Measurements from ENCODE around the gene TMEM80. TPM values are rescaled to one million over a fixed set of nuclear protein-coding genes. Genes with fewer than 3 reads are reported as not detected.

TMEM80 gene
- total RNA-seq, 1 experiment from 2014 or later: 29.9 TPM

DNA sequence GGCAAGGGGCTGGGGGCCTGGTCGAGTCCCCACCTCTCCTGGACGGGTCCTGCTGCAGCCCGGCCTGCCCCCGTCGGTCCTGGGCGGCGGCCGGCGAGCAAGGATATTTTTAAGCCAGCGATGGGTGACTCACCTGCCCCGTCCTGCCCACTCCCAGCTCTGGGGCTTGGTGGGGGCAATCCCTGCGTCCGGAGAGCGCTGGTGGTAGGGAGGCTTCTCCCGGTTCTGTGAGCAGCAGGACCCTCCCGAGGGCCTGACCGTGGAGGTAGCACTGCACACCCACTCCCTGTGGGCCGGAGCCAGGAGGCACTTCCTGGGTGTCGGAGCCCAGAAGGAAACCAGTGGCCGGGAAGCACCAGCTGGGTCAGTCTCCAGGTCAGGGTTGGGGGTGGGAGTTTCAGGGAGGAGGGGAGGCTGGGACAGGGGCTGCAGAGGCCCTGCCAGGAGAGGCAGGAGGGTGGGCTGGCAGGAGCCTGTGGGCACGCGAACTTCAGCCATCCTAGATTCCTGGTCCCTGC is 10.9 kb downstream of the TMEM80 start:
- Mint-ChIP-seq H3K4me1 (ENCODE audit: low read depth, unreplicated experiment) (peaks cover 32% of the 10 kb centered on the region), H3K4me3 (ENCODE audit: low read depth, unreplicated experiment) (peak overlapping the region; percentile 88), H3K27ac (ENCODE audit: unreplicated experiment) (no peak overlapping the region), H3K9me3 (ENCODE audit: low read depth, unreplicated experiment) (no peaks in the 10 kb centered on the region), H3K27me3 (ENCODE audit: unreplicated experiment) (no peaks in the 10 kb centered on the region), H3K36me3 (ENCODE audit: insufficient read depth, unreplicated experiment) (peaks cover 61% of the 10 kb centered on the region)
- intact Hi-C loops (cut with micrococcal nuclease; ENCODE audit: unreplicated experiment): loop anchor here (10.0 kb wide), 1 partner anchor 142 kb away; the partner anchor contains the start of genes LMNTD2 and RASSF7
- CTCF ChIA-PET: interaction anchor here (1.1 to 1.5 kb wide), 2 partner anchors 10 to 69 kb away, joined by 4 to 8 read pairs; no protein-coding TSS in a partner anchor
- DNase-seq: peak; percentile 62
- BruUV-seq (replicated peaks): no TSS peak
- TF ChIP-seq, protein P1, sequence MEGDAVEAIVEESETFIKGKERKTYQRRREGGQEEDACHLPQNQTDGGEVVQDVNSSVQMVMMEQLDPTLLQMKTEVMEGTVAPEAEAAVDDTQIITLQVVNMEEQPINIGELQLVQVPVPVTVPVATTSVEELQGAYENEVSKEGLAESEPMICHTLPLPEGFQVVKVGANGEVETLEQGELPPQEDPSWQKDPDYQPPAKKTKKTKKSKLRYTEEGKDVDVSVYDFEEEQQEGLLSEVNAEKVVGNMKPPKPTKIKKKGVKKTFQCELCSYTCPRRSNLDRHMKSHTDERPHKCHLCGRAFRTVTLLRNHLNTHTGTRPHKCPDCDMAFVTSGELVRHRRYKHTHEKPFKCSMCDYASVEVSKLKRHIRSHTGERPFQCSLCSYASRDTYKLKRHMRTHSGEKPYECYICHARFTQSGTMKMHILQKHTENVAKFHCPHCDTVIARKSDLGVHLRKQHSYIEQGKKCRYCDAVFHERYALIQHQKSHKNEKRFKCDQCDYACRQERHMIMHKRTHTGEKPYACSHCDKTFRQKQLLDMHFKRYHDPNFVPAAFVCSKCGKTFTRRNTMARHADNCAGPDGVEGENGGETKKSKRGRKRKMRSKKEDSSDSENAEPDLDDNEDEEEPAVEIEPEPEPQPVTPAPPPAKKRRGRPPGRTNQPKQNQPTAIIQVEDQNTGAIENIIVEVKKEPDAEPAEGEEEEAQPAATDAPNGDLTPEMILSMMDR (IDR thresholded peaks at IDR 0.05; ENCODE audit: unreplicated experiment): peak; percentile 28

DNA sequence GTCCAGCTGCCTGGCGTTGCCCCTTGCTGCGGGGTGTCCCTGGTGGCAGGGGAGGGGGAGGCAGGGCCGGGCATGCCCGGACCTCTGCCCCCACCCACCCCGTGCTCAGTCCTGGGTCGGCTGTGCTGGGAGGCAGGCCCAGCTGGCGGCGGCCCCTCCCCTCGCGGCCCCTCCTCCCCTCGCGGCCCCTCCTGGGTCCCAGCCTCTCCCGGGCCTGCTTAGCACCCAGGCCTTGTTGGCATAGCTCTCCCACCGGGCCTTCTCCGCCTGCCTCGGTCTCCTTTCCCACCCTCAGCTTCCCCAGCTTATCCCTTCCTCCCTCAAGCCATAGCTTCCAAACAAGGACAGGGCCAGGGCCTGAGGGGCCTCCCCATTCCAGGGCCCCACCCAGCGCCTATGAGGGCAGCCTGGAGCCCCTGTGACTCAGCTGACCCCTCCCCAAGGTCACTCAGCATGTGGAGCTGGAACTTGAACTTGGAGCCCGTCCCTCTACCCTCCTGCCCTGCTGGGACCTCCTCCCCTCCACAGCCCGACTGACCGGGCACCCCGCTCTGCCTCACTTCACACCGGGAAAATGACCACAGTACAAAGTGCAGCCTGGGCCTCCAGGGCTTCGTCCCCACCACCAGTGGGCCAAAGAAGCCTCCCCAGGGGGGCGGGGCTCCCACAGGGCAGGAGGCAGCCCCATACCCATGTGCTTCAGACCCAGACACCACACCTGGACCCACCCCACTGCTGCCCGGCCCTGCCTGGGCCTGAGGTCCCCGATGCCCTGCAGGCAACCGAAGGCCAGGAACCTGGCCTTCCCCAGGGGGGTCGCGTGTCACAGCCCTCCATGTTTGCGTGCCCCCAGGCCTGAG is 11.6 kb downstream of the TMEM80 start:
- CTCF ChIA-PET: interaction anchor here (0.7 to 1.5 kb wide), 3 partner anchors 11 to 68 kb away, joined by 3 to 8 read pairs (median 4); no protein-coding TSS in a partner anchor
- peaks cover 33% of the 10 kb centered on the region for H3K4me1 Mint-ChIP-seq (ENCODE audit: low read depth, unreplicated experiment)

DNA sequence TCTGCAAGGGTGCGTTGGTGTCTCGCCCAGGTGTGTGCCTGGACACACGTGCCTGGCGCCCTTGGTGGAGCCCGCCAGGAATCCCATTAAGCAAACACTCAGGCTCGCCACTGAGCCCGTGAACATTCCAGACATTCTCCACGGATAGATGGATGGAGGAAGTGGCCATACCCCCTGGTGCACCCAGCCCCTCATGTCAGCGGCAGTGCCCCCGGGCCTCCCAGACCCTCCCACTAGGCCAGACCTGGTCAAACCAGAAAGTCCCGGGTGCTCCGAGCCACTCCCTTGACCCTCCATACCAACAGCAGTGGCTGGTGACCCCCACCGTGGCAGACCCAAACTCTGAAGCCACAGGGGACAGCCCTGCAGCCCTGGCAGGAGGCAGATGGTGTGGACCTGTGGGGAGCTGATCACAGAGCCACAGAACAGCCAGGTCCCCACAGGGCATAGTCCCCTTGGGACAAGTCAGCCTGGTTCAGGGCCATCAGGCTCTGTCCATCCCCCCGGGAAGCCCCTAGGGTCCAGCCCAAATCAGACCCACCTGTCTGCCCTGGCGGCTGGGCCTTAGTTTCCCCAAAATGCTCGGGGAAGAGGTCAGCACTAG is 12.3 kb downstream of the TMEM80 start:
- Mint-ChIP-seq H3K4me3 (ENCODE audit: low read depth, unreplicated experiment) (peak overlapping the region; percentile 88), H3K4me1 (ENCODE audit: low read depth, unreplicated experiment) (peaks cover 33% of the 10 kb centered on the region), H3K27me3 (ENCODE audit: unreplicated experiment) (no peaks in the 10 kb centered on the region), H3K36me3 (ENCODE audit: insufficient read depth, unreplicated experiment) (peaks cover 69% of the 10 kb centered on the region), H3K27ac (ENCODE audit: unreplicated experiment) (peak overlapping the region; percentile 87), H3K9me3 (ENCODE audit: low read depth, unreplicated experiment) (no peaks in the 10 kb centered on the region)
- DNase-seq: peak; percentile 74
- TF ChIP-seq, protein P1 (IDR thresholded peaks at IDR 0.05; ENCODE audit: unreplicated experiment): no peak
- CTCF ChIA-PET: interaction anchor here (0.7 kb wide), 1 partner anchor 46 kb away, joined by 3 read pairs; no protein-coding TSS in a partner anchor
- no TSS peak for BruUV-seq (replicated peaks)
- intact Hi-C loops (cut with micrococcal nuclease; ENCODE audit: unreplicated experiment): loop anchor here (10.0 kb wide), 1 partner anchor 143 kb away; the partner anchor contains the start of genes LMNTD2 and RASSF7

More for the DNA sequence above, 11.6 kb downstream of the TMEM80 start:
- TF ChIP-seq, protein P1 (IDR thresholded peaks at IDR 0.05; ENCODE audit: unreplicated experiment): no peak
- intact Hi-C loops (cut with micrococcal nuclease; ENCODE audit: unreplicated experiment): loop anchor here (10.0 kb wide), 1 partner anchor 142 kb away; the partner anchor contains the start of genes LMNTD2 and RASSF7
- peak; percentile 72 for DNase-seq
- H3K27ac Mint-ChIP-seq (ENCODE audit: unreplicated experiment): peak overlapping the region; percentile 87
- no peaks in the 10 kb centered on the region for H3K9me3 Mint-ChIP-seq (ENCODE audit: low read depth, unreplicated experiment)
- peaks cover 67% of the 10 kb centered on the region for H3K36me3 Mint-ChIP-seq (ENCODE audit: insufficient read depth, unreplicated experiment)
- H3K4me3 Mint-ChIP-seq (ENCODE audit: low read depth, unreplicated experiment): peak overlapping the region; percentile 88
- H3K27me3 Mint-ChIP-seq (ENCODE audit: unreplicated experiment): no peaks in the 10 kb centered on the region
- TSS peak; percentile 36 for BruUV-seq (replicated peaks)

DNA sequence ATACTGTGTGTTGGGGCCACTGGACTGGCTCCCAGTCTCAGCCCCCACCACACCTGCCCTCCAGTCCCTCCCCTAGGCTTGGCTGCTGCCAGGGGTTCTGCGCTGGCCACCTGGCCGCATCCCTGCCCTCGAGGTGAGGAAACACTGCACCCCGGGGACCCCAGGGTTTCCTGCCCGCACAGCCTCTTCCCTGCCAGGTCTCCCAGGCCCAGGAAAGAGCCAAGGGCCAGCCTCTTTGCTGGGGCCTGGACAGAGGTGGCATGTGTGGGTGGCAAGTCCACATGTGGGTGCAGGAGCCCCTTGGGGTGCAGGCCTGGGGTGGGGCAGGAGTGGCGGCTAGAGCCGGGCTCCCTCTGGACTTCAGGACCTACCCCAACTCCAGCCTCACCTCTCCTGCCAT is 12.9 kb downstream of the TMEM80 start:
- Mint-ChIP-seq H3K36me3 (ENCODE audit: insufficient read depth, unreplicated experiment) (peaks cover 67% of the 10 kb centered on the region), H3K4me3 (ENCODE audit: low read depth, unreplicated experiment) (peak overlapping the region; percentile 88), H3K27me3 (ENCODE audit: unreplicated experiment) (no peaks in the 10 kb centered on the region), H3K4me1 (ENCODE audit: low read depth, unreplicated experiment) (peaks cover 37% of the 10 kb centered on the region), H3K27ac (ENCODE audit: unreplicated experiment) (no peak overlapping the region), H3K9me3 (ENCODE audit: low read depth, unreplicated experiment) (no peaks in the 10 kb centered on the region)
- BruUV-seq (replicated peaks): no TSS peak
- intact Hi-C loops (cut with micrococcal nuclease; ENCODE audit: unreplicated experiment): loop anchor here (10.0 kb wide), 1 partner anchor 144 kb away; the partner anchor contains the start of genes LMNTD2 and RASSF7
- DNase-seq: no peak
- CTCF ChIA-PET: no interaction called here
- TF ChIP-seq, protein P1 (IDR thresholded peaks at IDR 0.05; ENCODE audit: unreplicated experiment): no peak
